Kidney (tissue), 14 donors: ENCODE results near the gene PAPOLB. TPM values are rescaled to one million over a fixed set of nuclear protein-coding genes. Genes with fewer than 3 reads are reported as not detected.

Experiments
- DNase-seq, 5 donors: peaks; one replicate each; pipeline ENCODE4 v3.0.0-alpha.2; 2013 to 2020
- FAIRE-seq: peaks from 2 replicates; lab custom pipeline; 2012; peaks lifted over from hg19 to GRCh38; lab: Jason Lieb, UNC
- H3K27ac ChIP-seq, 2 donors: one replicate each; pipeline ENCODE4 v1.7.0; 2013; ENCODE audit warnings: low read depth in 2 of 2, low read length in 2 of 2, inconsistent platforms in 1 of 2
- H3K27me3 ChIP-seq: one replicate; pipeline ENCODE4 v1.7.1; 2013; ENCODE audit warnings: low read length, inconsistent platforms; ENCODE audit not compliant: control insufficient read depth, insufficient read depth
- H3K36me3 ChIP-seq, 3 donors: one replicate each; pipeline versions ENCODE4 v1.7.0 to v1.7.1; 2013; ENCODE audit warnings: low read length in 3 of 3, control low read depth in 1 of 3, inconsistent platforms in 1 of 3; ENCODE audit not compliant: insufficient read depth in 3 of 3, control insufficient read depth in 2 of 3
- H3K4me1 ChIP-seq, 3 donors: one replicate each; pipeline versions ENCODE4 v1.7.0 to v1.7.1; 2013; ENCODE audit warnings: low read length in 3 of 3, inconsistent platforms in 1 of 3, low read depth in 1 of 3; ENCODE audit not compliant: control insufficient read depth in 2 of 3, insufficient read depth in 2 of 3
- H3K4me3 ChIP-seq, 3 donors: one replicate each; pipeline versions ENCODE4 v1.7.0 to v1.8.1; 2013; ENCODE audit warnings: low read length in 3 of 3, control low read depth in 1 of 3, inconsistent platforms in 1 of 3
- H3K9ac ChIP-seq, 3 donors: one replicate each; pipeline versions ENCODE4 v1.7.0 to v1.7.1; 2013; ENCODE audit warnings: low read length in 3 of 3, control low read depth in 1 of 3, inconsistent platforms in 1 of 3
- H3K9me3 ChIP-seq, 3 donors: one replicate each; pipeline versions ENCODE4 v1.7.0 to v1.7.1; 2013; ENCODE audit warnings: low read length in 3 of 3, control low read depth in 1 of 3, inconsistent platforms in 1 of 3; ENCODE audit not compliant: control insufficient read depth in 2 of 3, insufficient read depth in 1 of 3
- CTCF ChIP-seq: IDR thresholded peaks from 3 replicates; pipeline ENCODE4 v1.5.1; 2012; ENCODE audit warnings: mild to moderate bottlenecking, moderate library complexity, borderline replicate concordance; ENCODE audit not compliant: insufficient read depth; ENCODE audit errors: extremely low read depth
- intact Hi-C: fragments of 100-400 bp; cut with DNase I; formaldehyde crosslinking; loops from one replicate; pipeline ENCODE4 v1.11.1; 2022
- polyA plus RNA-seq: library from polyadenylated mRNA; stranded (reverse); fragments of 350-450 nt; fragmentation: Illumina TruSeq; extraction: RNeasy Lipid Tissue Mini Kit (QIAGEN cat#74804); gene quantifications from one replicate; pipeline ENCODE4 v1.2.3, GENCODE V29; 2014; ENCODE audit warnings: low read depth, low replicate concordance; ENCODE audit not compliant: insufficient read depth
- total RNA-seq: library from RNA; stranded (reverse); fragmentation: NEBNext Ultra II Directional; extraction: Animal tissue kit (Norgen Biotek cat#: 25700); gene quantifications from one replicate; pipeline ENCODE4 v1.2.1, GENCODE V29; 2021
- donor health status: control.
- donor health status: control.
- donor health status: control.
- donor health status: control.
- donor health status: control.
- donor health status: DM: yes; HTN: yes; CAD: no.
- donor health status: Normal renal cell carcinoma (clear cell type).

PAPOLB gene
- total and polyA plus RNA-seq, 2 donors from 2014 or later: 0.06 TPM; not detected in 1

- DNase-seq (peak in 4 of 5 donors; percentile 39 to 49 (median 46)), FAIRE-seq (no peak)
- H3K4me3 ChIP-seq: no peak overlapping the region
- no peaks in the 10 kb centered on the region for H3K9me3 ChIP-seq
- H3K27me3 ChIP-seq: no peaks in the 10 kb centered on the region
- TF ChIP-seq CTCF: no peak
- intact Hi-C loops: no loop called here
- H3K4me1 ChIP-seq: no peaks in the 10 kb centered on the region
- no peaks in the 10 kb centered on the region for H3K36me3 ChIP-seq
- no peak overlapping the region for H3K27ac ChIP-seq
- no peak overlapping the region for H3K9ac ChIP-seq
These were observed 18.4 kb upstream of the PAPOLB start for GRCh38 chr7:4880218-4880617.

- DNase-seq (peak in 3 of 5 donors; percentile 26 to 37 (median 27)), FAIRE-seq (no peak)
- H3K27ac ChIP-seq: no peak overlapping the region
- no peak overlapping the region for H3K9ac ChIP-seq
- H3K9me3 ChIP-seq: no peaks in the 10 kb centered on the region
- TF ChIP-seq CTCF: no peak
- H3K4me1 ChIP-seq: no peaks in the 10 kb centered on the region
- intact Hi-C loops: no loop called here
- H3K27me3 ChIP-seq: no peaks in the 10 kb centered on the region
- H3K36me3 ChIP-seq: no peaks in the 10 kb centered on the region
- no peak overlapping the region for H3K4me3 ChIP-seq
These were observed 17.7 kb upstream of the PAPOLB start for GRCh38 chr7:4879396-4880081.

- no peak overlapping the region for H3K27ac ChIP-seq
- no peak overlapping the region for H3K4me3 ChIP-seq
- no peak for FAIRE-seq
These were observed 16.8 kb upstream of the PAPOLB start for GRCh38 chr7:4878336-4879335.

More at GRCh38 chr7:4878336-4879335, 16.8 kb upstream of the PAPOLB start:
- Histone ChIP-seq H3K9ac (no peak overlapping the region), H3K9me3 (no peaks in the 10 kb centered on the region), H3K4me1 (no peaks in the 10 kb centered on the region), H3K27me3 (no peaks in the 10 kb centered on the region), H3K36me3 (no peaks in the 10 kb centered on the region)
- TF ChIP-seq CTCF: no peak
- intact Hi-C loops: no loop called here
- DNase-seq: peak in 4 of 5 donors; percentile 68 to 74 (median 70)
